GM12878 (cell line): ENCODE measurements around the gene KIF5A. TPM values are rescaled to one million over a fixed set of nuclear protein-coding genes. Genes with fewer than 3 reads are reported as not detected.

ENCODE experiments used
- CBX5 ChIP-seq: sonication (generic); IDR thresholded peaks from 2 replicates; pipeline ENCODE4 v1.6.1; 2016; ENCODE audit warnings: low read depth, moderate library complexity, mild to moderate bottlenecking, inconsistent platforms
- EZH2 ChIP-seq: IDR thresholded peaks from 2 replicates; pipeline ENCODE4 v1.6.1; 2012; ENCODE audit warnings: low read depth, mild to moderate bottlenecking, control low read depth, inconsistent platforms, low read length, borderline replicate concordance; ENCODE audit not compliant: control insufficient read depth
- IKZF1 ChIP-seq: fragments of 450-650 bp; conservative IDR thresholded peaks from 2 replicates; pipeline ENCODE4 v1.6.1; 2017; ENCODE audit warnings: antibody characterized with exemption, mild to moderate bottlenecking
- MTA3 ChIP-seq: IDR thresholded peaks from 2 replicates; pipeline ENCODE4 v1.6.1; 2012; ENCODE audit warnings: low read length, inconsistent platforms, borderline replicate concordance
- NR2C2 ChIP-seq: IDR thresholded peaks from 2 replicates; pipeline ENCODE4 v1.6.1; 2011; ENCODE audit warnings: borderline replicate concordance, low read depth; ENCODE audit not compliant: control insufficient read depth, insufficient read length
- POU2F2 ChIP-seq: IDR thresholded peaks from 3 replicates; pipeline ENCODE4 v1.6.1; 2011; ENCODE audit warnings: low read depth, mild to moderate bottlenecking, low read length, borderline replicate concordance
- PRDM15 ChIP-seq: fragments of 450-650 bp; formaldehyde crosslinking; IDR thresholded peaks from 2 replicates; pipeline ENCODE4 v1.4.0; 2020; ENCODE audit warnings: mild to moderate bottlenecking, moderate library complexity
- RAD21 ChIP-seq: IDR thresholded peaks from 2 replicates; pipeline ENCODE4 v1.6.1; 2011; ENCODE audit warnings: mild to moderate bottlenecking, low read depth, low read length, moderate library complexity; ENCODE audit not compliant: insufficient read depth
- SMAD1 ChIP-seq: fragments of 450-650 bp; IDR thresholded peaks from 2 replicates; pipeline ENCODE4 v1.6.1; 2018; ENCODE audit warnings: mild to moderate bottlenecking, low read depth; ENCODE audit not compliant: partially characterized antibody
- STAT3 ChIP-seq: IDR thresholded peaks from 2 replicates; pipeline ENCODE4 v1.6.1; 2011; ENCODE audit warnings: low read depth, low read length, improper control_type of control experiment
- YY1 ChIP-seq: IDR thresholded peaks from 2 replicates; pipeline ENCODE4 v1.6.1; 2011; ENCODE audit warnings: low read depth, mild to moderate bottlenecking, low read length
- microRNA counts: library from miRNA; unstranded; fragments of <30 nt; microRNA quantifications from one replicate; lab custom pipeline; 2016
- microRNA-seq: library from miRNA; unstranded; fragments of <30 nt; microRNA quantifications from one replicate; pipeline ENCODE4, GENCODE V29; 2018
- polyA plus RNA-seq, 11 experiments: library from polyadenylated mRNA; depleted of rRNA in 4 of 11; unstranded in 6 of 11; stranded (reverse) in 5 of 11; fragments of >200 nt; fragmentation: Nextera tagmentation in 4 of 11; fragmentation: Illumina TruSeq in 1 of 11; extraction: Ambion mirVana in 4 of 11; extraction: Trizol in 1 of 11; gene quantifications; 1 replicate in 1 of 11; 2 replicates in 10 of 11; pipeline versions ENCODE4 v1.2.1 to v1.2.3, GENCODE V29; 2011 to 2016; ENCODE audit warnings: inconsistent platforms in 2 of 11, missing spikeins in 2 of 11, low read depth in 1 of 11
- small RNA-seq: library from RNA; depleted of rRNA; stranded (forward); fragments of <200 nt; gene quantifications from one replicate; pipeline ENCODE3, GENCODE V24; 2014
- total RNA-seq, 4 experiments: library from RNA; depleted of rRNA in 3 of 4; stranded (reverse); fragments of >200 nt in 3 of 4; fragmentation: Illumina TruSeq in 1 of 4; extraction: Trizol in 1 of 4; gene quantifications; 2 replicates each; pipeline versions ENCODE4 v1.2.1 to v1.2.3, GENCODE V29; 2013 to 2021

The KIF5A gene
- total and polyA plus RNA-seq, 10 of the 15 experiments (the other 5 are each of a cell fraction or from before 2014, with no cell fraction given), result 0.35 to 2.9 (median 0.97) TPM

GRCh38 chr12:57632958-57633840 lies 83.4 kb downstream of the KIF5A start, which contains the start of gene B4GALNT1 (continued):
- TF ChIP-seq PRDM15 (no peak), NR2C2 (no peak), MTA3 (no peak), CBX5 (no peak), STAT3 (no peak), POU2F2 (no peak), SMAD1 (no peak), EZH2 (no peak), RAD21 (peak; percentile 53), IKZF1 (peak; percentile 63), YY1 (peak; percentile 62; the same call in 1 of the 2 replicates)
- TF ChIP-seq, all 136 proteins: peak for 13

MicroRNAs encoded within 50 kb of the gene (microRNA counts, 767-probe panel; counts per million panel counts)
- 2,009 counts per million, percentile 75 among the panel's probes with 10 or more counts for microRNA hsa-miR-616-3p (lab: Ali Mortazavi, UCI)

Small RNA genes within 50 kb of the gene (microRNA-seq; reads per million reads assigned to microRNA genes)
- 1.9 reads per million, percentile 3 among the genes with 10 or more reads in this experiment for gene MIR616
- gene MIR6758, result not detected

Small RNA genes within 50 kb of the gene (small RNA-seq; reads per million reads assigned to genes)
- 0.16 reads per million for gene MIR616

Other genes starting within 250 kb of the KIF5A start
Only the 7 nearest of the 22 such genes appear.
- 138 and 155 TPM in 2 replicates for gene MARS1, start 62.0 kb upstream of the KIF5A start, total RNA-seq (2014; rRNA removed)
- gene MARS1, start 62.0 kb upstream of the KIF5A start, total RNA-seq (2014; rRNA removed; fragmentation: Illumina TruSeq; extraction: Trizol), result 132 and 151 TPM in 2 replicates
- gene MARS1, start 62.0 kb upstream of the KIF5A start, total RNA-seq (2021), result 208 and 212 TPM in 2 replicates
- gene MARS1, start 62.0 kb upstream of the KIF5A start, polyA plus RNA-seq (2011; rRNA removed), result 61.9 and 108 TPM in 2 replicates
- gene MARS1, start 62.0 kb upstream of the KIF5A start, polyA plus RNA-seq (2014; fragmentation: Illumina TruSeq; extraction: Trizol), result 161 and 221 TPM in 2 replicates
- gene MARS1, start 62.0 kb upstream of the KIF5A start, polyA plus RNA-seq (2014; fragmentation: Nextera tagmentation; extraction: Ambion mirVana), result 100 to 1,000 TPM in 1 of 2 experiments, 10 to 100 TPM in 1; 72.3 to 129 TPM
- 137 and 156 TPM in 2 replicates for gene MARS1, start 62.0 kb upstream of the KIF5A start, polyA plus RNA-seq (2014; rRNA removed)
- gene MARS1, start 62.0 kb upstream of the KIF5A start, polyA plus RNA-seq (2016; fragmentation: Nextera tagmentation; extraction: Ambion mirVana), result 100 to 1,000 TPM; 255 to 270 TPM
- gene DDIT3, start 29.5 kb upstream of the KIF5A start, total RNA-seq (2014; rRNA removed), result 9.7 and 9.8 TPM in 2 replicates
- 10.4 and 12.2 TPM in 2 replicates for gene DDIT3, start 29.5 kb upstream of the KIF5A start, total RNA-seq (2014; rRNA removed; fragmentation: Illumina TruSeq; extraction: Trizol)
- 8.2 and 9.2 TPM in 2 replicates for gene DDIT3, start 29.5 kb upstream of the KIF5A start, total RNA-seq (2021)
- 23.6 and 25.0 TPM in 2 replicates for gene DDIT3, start 29.5 kb upstream of the KIF5A start, polyA plus RNA-seq (2011; rRNA removed)
- 10.9 and 13.4 TPM in 2 replicates for gene DDIT3, start 29.5 kb upstream of the KIF5A start, polyA plus RNA-seq (2014; fragmentation: Illumina TruSeq; extraction: Trizol)
- 10 to 100 TPM; 26.8 to 28.9 TPM for gene DDIT3, start 29.5 kb upstream of the KIF5A start, polyA plus RNA-seq (2014; fragmentation: Nextera tagmentation; extraction: Ambion mirVana)
- gene DDIT3, start 29.5 kb upstream of the KIF5A start, polyA plus RNA-seq (2014; rRNA removed), result 9.9 and 10.1 TPM in 2 replicates
- 10 to 100 TPM; 20.0 to 21.7 TPM for gene DDIT3, start 29.5 kb upstream of the KIF5A start, polyA plus RNA-seq (2016; fragmentation: Nextera tagmentation; extraction: Ambion mirVana)
- 3.1 and 4.6 TPM in 2 replicates for gene MBD6, start 27.2 kb upstream of the KIF5A start, total RNA-seq (2014; rRNA removed)
- gene MBD6, start 27.2 kb upstream of the KIF5A start, total RNA-seq (2014; rRNA removed; fragmentation: Illumina TruSeq; extraction: Trizol), result 3.5 and 3.7 TPM in 2 replicates
- 41.5 and 52.7 TPM in 2 replicates for gene MBD6, start 27.2 kb upstream of the KIF5A start, total RNA-seq (2021)
- 2.0 and 3.8 TPM in 2 replicates for gene MBD6, start 27.2 kb upstream of the KIF5A start, polyA plus RNA-seq (2011; rRNA removed)
- 5.9 and 12.7 TPM in 2 replicates for gene MBD6, start 27.2 kb upstream of the KIF5A start, polyA plus RNA-seq (2014; fragmentation: Illumina TruSeq; extraction: Trizol)
- 1 to 10 TPM; 1.5 to 5.5 TPM for gene MBD6, start 27.2 kb upstream of the KIF5A start, polyA plus RNA-seq (2014; fragmentation: Nextera tagmentation; extraction: Ambion mirVana)
- gene MBD6, start 27.2 kb upstream of the KIF5A start, polyA plus RNA-seq (2014; rRNA removed), result 20.2 and 24.3 TPM in 2 replicates
- 1 to 10 TPM; 8.1 to 8.6 TPM for gene MBD6, start 27.2 kb upstream of the KIF5A start, polyA plus RNA-seq (2016; fragmentation: Nextera tagmentation; extraction: Ambion mirVana)
- 80.8 and 115 TPM in 2 replicates for gene DCTN2, start 2.9 kb upstream of the KIF5A start, total RNA-seq (2014; rRNA removed)
- 81.4 and 83.9 TPM in 2 replicates for gene DCTN2, start 2.9 kb upstream of the KIF5A start, total RNA-seq (2014; rRNA removed; fragmentation: Illumina TruSeq; extraction: Trizol)
- gene DCTN2, start 2.9 kb upstream of the KIF5A start, total RNA-seq (2021), result 87.3 and 87.4 TPM in 2 replicates
- 85.1 and 88.9 TPM in 2 replicates for gene DCTN2, start 2.9 kb upstream of the KIF5A start, polyA plus RNA-seq (2011; rRNA removed)
- gene DCTN2, start 2.9 kb upstream of the KIF5A start, polyA plus RNA-seq (2014; fragmentation: Illumina TruSeq; extraction: Trizol), result 139 and 171 TPM in 2 replicates
- 10 to 100 TPM; 32.3 to 60.7 TPM for gene DCTN2, start 2.9 kb upstream of the KIF5A start, polyA plus RNA-seq (2014; fragmentation: Nextera tagmentation; extraction: Ambion mirVana)
- 113 TPM in 2 replicates for gene DCTN2, start 2.9 kb upstream of the KIF5A start, polyA plus RNA-seq (2014; rRNA removed)
- 100 to 1,000 TPM; 115 to 117 TPM for gene DCTN2, start 2.9 kb upstream of the KIF5A start, polyA plus RNA-seq (2016; fragmentation: Nextera tagmentation; extraction: Ambion mirVana)
- gene PIP4K2C, start 41.1 kb downstream of the KIF5A start, total RNA-seq (2014; rRNA removed), result 13.1 and 15.0 TPM in 2 replicates
- 9.5 and 10.6 TPM in 2 replicates for gene PIP4K2C, start 41.1 kb downstream of the KIF5A start, total RNA-seq (2014; rRNA removed; fragmentation: Illumina TruSeq; extraction: Trizol)
- gene PIP4K2C, start 41.1 kb downstream of the KIF5A start, total RNA-seq (2021), result 19.0 and 20.9 TPM in 2 replicates
- gene PIP4K2C, start 41.1 kb downstream of the KIF5A start, polyA plus RNA-seq (2011; rRNA removed), result 19.2 and 23.7 TPM in 2 replicates
- gene PIP4K2C, start 41.1 kb downstream of the KIF5A start, polyA plus RNA-seq (2014; fragmentation: Illumina TruSeq; extraction: Trizol), result 25.1 and 34.2 TPM in 2 replicates
- 1 to 10 TPM; 4.8 to 6.0 TPM for gene PIP4K2C, start 41.1 kb downstream of the KIF5A start, polyA plus RNA-seq (2014; fragmentation: Nextera tagmentation; extraction: Ambion mirVana)
- 13.9 and 18.4 TPM in 2 replicates for gene PIP4K2C, start 41.1 kb downstream of the KIF5A start, polyA plus RNA-seq (2014; rRNA removed)
- gene PIP4K2C, start 41.1 kb downstream of the KIF5A start, polyA plus RNA-seq (2016; fragmentation: Nextera tagmentation; extraction: Ambion mirVana), result 10 to 100 TPM; 13.3 to 16.5 TPM
- gene DTX3, start 54.8 kb downstream of the KIF5A start, total RNA-seq (2014; rRNA removed), result 7.8 and 11.1 TPM in 2 replicates
- gene DTX3, start 54.8 kb downstream of the KIF5A start, total RNA-seq (2014; rRNA removed; fragmentation: Illumina TruSeq; extraction: Trizol), result 5.2 and 6.0 TPM in 2 replicates
- 9.6 and 10.5 TPM in 2 replicates for gene DTX3, start 54.8 kb downstream of the KIF5A start, total RNA-seq (2021)
- 3.8 and 6.0 TPM in 2 replicates for gene DTX3, start 54.8 kb downstream of the KIF5A start, polyA plus RNA-seq (2011; rRNA removed)
- 6.1 and 9.2 TPM in 2 replicates for gene DTX3, start 54.8 kb downstream of the KIF5A start, polyA plus RNA-seq (2014; fragmentation: Illumina TruSeq; extraction: Trizol)
- gene DTX3, start 54.8 kb downstream of the KIF5A start, polyA plus RNA-seq (2014; fragmentation: Nextera tagmentation; extraction: Ambion mirVana), result 1 to 10 TPM; 1.1 to 2.1 TPM
- 13.6 and 14.9 TPM in 2 replicates for gene DTX3, start 54.8 kb downstream of the KIF5A start, polyA plus RNA-seq (2014; rRNA removed)
- gene DTX3, start 54.8 kb downstream of the KIF5A start, polyA plus RNA-seq (2016; fragmentation: Nextera tagmentation; extraction: Ambion mirVana), result 1 to 10 TPM; 2.3 to 3.0 TPM
- 0.56 and 1.1 TPM in 2 replicates for gene ARHGEF25, start 61.4 kb downstream of the KIF5A start, total RNA-seq (2014; rRNA removed)
- 0.40 and 1.5 TPM in 2 replicates for gene ARHGEF25, start 61.4 kb downstream of the KIF5A start, total RNA-seq (2014; rRNA removed; fragmentation: Illumina TruSeq; extraction: Trizol)
- gene ARHGEF25, start 61.4 kb downstream of the KIF5A start, total RNA-seq (2021), result 1.5 and 1.7 TPM in 2 replicates
- 2.5 and 4.5 TPM in 2 replicates for gene ARHGEF25, start 61.4 kb downstream of the KIF5A start, polyA plus RNA-seq (2011; rRNA removed)
- gene ARHGEF25, start 61.4 kb downstream of the KIF5A start, polyA plus RNA-seq (2014; fragmentation: Illumina TruSeq; extraction: Trizol), result 2.7 TPM in 2 replicates
- gene ARHGEF25, start 61.4 kb downstream of the KIF5A start, polyA plus RNA-seq (2014; fragmentation: Nextera tagmentation; extraction: Ambion mirVana), result under 1 TPM in 1 of 2 experiments, not detected in 1; 0.08 TPM
- gene ARHGEF25, start 61.4 kb downstream of the KIF5A start, polyA plus RNA-seq (2014; rRNA removed), result 1.1 and 1.2 TPM in 2 replicates
- not detected for gene ARHGEF25, start 61.4 kb downstream of the KIF5A start, polyA plus RNA-seq (2016; fragmentation: Nextera tagmentation; extraction: Ambion mirVana)